ENCODE data around the gene RUBCN.
"Not testable (repeated sequence)": the region's sequence is repeated elsewhere in the genome, so short reads cannot be mapped to it uniquely, and the experiment has no call there.

The RUBCN gene

DNA sequence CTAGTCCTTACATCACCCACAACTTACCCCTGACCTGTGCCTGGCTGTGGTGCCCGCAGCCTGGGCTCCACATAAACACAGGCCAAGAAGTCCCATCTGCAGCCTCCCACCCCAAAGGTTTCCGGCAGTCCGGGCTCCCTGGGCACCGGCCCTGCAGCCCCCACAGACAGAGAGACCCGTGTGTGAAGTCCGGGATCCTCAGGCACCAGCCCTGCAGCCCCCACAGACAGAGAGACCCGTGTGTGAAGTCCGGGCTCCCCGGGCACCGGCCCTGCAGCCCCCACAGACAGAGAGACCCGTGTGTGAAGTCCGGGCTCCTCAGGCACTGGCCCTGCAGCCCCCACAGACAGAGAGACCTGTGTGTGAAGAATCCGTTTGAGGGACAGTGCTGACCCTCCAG lies 78.0 kb downstream of the RUBCN start:
- not testable (repeated sequence) for DNase-seq (ENCODE audit: low read depth)

DNA sequence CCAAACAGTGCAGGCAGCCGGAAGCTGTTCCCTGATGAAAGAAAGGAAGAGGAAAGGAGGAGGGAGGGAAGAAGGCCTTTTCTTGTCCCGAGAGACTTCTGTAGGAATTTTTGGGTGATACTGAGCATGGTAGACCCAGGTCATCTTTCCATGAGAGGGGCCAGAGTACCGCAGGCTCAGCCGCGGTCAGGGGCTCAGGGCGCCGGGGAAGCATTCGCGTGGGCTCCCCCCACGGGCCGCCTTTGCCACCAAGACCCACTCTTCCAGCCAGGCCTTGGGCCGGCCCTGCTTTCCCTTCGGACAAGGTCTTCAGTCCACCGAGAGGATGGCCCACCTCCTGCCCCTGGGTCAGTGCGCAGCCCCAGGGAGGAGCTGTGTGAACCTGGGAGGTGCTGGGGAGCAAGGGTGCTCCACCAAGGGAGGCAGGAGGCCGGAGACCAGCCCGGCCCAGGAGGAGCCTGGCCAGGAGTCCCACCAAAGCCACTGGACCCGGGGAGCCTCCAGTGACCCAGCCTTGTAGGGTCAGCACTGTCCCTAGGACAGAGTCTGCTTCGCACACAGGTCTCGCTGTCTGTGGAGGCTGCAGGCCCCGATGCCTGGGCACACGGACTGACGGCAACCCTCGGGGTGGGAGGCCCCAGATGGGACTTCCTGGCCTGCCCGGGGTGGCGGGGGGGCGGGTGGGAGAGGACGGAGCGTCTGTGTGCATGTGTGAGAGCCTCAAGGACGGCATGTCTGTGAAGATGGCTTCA lies 79.0 kb downstream of the RUBCN start:
- DNase-seq (ENCODE audit: low read depth), result not testable (repeated sequence)

DNA sequence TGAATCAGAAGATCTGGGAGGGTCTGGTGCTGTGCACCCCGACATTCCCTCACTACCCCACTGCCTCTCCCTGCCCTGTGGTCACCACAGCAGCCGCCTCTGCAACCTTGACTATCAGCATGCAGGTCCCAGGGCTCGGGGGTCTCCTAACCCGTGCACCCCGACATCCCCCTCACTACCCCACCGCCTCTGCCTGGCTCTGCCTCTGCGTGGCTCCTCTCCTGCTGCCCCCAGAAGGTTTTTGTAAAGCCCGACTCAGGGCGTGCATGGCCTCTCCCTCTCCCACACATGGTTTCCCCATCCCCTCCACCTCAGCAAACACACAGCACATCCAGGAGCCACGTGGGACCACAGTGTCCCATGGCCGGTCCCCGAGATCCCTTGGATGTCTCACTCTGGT lies 79.7 kb downstream of the RUBCN start:
- DNase-seq (ENCODE audit: low read depth), result not testable (repeated sequence)

DNA sequence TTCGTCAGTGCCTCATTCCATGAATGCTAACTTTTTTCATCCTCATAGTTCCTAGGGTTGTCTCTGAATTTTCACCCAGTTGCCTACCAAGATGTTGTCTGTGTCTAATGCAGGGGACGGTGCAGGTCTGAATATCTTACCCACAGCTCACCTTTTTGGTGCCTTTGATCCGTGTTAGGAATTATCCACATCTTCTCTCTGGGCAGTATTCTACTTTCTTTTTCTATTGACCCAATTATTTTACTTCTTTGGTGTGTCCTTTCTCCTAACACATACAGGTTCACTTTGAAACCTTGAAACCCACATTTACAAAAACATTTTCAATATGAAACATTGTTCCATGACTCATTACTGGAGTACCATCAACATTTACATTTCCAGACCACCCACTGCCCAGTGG lies 80.6 kb downstream of the RUBCN start:
- DNase-seq (ENCODE audit: low read depth), result not testable (repeated sequence)

DNA sequence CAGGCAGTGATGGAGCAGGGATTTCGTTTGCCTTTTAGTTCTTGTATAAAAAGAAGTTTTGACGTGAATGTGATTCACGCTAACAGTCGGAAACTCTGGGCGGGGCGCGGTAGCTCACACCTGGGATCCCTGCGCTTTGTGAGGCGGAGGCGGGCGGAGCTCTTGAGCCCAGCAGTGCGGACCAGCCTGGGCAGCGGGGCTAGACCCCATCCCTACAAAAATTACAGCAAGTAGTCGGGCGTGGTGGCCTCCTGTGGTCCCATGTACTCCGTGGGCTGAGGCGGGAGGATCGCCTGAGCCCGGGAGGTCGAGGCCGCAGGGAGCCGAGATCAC lies 81.7 kb downstream of the RUBCN start:
- not testable (repeated sequence) for DNase-seq (ENCODE audit: low read depth)

DNA sequence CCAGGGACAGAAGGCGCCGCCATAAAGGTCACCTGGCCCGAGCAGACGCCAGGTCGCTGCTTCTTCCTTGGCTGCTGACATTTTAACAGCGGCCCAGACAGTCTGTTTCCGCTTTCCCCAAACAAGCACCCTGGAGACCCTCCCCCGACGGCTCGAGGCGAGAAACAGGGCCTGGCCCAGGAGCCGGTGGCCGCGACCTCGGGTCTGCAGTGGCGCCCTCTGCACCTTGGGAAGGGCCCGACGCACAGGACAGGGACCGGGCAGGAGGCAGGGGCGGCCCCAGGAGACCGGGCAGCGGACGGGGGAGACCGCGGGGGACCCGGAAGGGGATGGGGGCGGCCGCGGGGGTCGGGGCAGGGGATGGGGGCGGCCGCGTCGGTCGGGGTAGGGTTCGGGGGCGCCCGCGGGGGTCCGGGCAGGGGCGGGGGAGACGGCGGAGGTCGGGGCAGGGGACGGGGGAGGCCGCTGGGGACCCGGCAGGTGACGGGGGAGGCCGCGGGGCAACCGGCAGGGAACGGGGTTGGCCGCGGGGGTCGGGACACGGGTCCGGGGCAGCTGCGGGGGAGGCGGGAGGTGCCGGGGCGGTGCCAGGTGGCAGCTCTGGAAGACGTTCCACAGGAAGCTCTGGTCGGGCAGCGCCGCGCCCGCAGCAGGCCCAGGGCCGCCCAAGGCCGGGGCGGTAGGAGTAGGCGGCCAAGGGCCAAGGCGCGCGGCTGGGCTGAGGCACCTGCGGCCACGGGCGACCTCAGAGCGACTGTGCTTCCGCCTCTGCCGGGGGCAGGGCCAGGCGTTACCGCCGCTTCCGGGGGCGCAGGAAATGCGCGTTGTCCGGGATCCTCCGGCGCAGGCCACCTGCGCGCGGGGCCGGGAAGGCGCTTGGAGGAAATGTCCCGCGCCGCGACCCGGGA lies 82.4 kb downstream of the RUBCN start:
- DNase-seq (ENCODE audit: low read depth), result not testable (repeated sequence)

DNA sequence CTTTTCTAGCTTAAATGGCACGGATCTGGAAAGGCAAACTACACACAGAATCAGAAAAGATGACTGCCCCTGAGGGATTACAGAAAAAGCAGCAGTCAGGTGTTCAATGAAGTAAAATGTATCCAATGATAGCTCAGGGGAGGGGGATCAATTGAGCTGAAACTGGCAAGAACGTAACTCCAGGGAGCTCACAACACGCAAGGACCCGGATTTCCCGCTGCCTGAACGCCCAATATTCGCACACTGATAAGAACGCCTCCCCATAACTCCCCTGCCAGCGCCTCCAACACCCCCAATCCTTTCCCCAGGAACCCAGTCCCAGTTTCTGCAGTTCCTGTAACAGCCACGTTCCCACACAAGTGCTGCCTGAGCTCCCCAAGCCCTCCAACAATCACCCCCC lies 83.8 kb downstream of the RUBCN start:
- DNase-seq (ENCODE audit: low read depth), result not testable (repeated sequence)

DNA sequence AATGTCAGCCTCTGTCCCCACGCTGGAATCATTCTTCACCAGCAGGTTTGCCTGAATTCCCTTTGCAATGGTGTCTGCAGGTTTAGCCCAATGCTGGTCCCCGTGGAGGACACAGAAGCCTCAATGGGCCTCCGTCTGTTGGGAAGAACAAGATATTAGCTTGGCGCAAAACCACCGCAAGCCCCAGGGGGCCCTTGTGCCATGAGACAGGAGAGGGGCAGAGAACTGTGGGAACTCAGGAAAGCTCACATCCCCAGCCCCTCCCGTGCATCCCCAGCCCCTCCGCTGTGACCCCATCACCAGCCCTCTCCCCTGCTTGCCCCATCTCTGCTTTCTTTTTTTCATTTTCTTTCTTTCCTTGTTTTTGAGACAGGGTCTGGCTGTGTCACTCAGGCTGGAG lies 89.1 kb downstream of the RUBCN start:
- not testable (repeated sequence) for DNase-seq (ENCODE audit: low read depth)

DNA sequence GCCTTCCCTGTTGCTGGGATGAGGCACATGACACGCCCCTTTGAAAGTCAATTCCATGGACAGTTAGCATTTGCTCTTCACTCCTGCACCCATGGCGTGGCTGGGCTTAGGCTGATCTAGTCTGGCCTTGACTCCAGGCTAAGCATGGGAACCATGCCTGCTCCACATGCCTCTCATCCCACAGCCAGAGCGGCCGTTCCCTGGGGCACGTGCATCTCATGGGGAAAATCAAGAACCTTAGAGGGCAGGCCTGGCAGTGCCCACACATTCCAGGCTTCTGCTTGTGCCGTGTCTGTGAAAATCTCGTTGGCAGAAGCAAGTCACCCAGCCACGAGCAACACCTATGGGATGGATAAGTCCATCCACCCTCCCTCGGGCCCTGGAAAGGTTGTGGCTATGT lies 89.5 kb downstream of the RUBCN start:
- not testable (repeated sequence) for DNase-seq (ENCODE audit: low read depth)

DNA sequence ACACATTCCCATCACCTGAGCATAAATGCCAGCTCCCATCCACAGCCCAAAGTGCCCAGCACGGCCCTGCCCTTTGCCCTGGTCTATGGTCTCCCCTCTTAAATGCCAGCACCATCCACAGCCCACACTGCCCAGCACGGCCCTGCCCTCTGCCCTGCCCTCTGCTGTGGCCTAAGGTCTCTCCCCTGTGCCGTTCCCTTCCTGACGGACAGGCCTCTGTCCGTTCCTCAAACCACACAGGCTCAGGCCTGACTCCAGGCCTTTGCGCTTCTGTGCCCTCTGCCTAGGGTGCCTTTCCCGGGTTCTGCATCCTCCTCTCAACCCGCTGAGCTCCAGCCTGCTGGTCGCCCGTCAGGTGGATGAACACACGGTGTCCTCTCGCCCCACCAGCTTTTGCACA lies 90.4 kb downstream of the RUBCN start:
- DNase-seq (ENCODE audit: low read depth), result not testable (repeated sequence)

DNA sequence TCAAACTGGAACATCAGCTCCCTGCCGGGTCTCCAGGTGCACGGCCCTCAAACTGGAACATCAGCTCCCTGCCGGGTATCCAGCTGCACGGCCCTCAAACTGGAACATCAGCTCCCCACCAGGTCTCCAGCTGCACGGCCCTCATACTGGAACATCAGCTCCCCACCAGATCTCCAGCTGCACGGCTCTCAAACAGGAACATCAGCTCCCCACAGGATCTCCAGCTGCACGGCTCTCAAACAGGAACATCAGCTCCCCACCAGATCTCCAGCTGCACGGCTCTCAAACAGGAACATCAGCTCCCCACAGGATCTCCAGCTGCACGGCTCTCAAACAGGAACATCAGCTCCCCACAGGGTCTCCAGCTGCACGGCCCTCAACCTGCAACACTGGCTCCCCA lies 99.1 kb downstream of the RUBCN start:
- DNase-seq (ENCODE audit: low read depth), result not testable (repeated sequence)

DNA sequence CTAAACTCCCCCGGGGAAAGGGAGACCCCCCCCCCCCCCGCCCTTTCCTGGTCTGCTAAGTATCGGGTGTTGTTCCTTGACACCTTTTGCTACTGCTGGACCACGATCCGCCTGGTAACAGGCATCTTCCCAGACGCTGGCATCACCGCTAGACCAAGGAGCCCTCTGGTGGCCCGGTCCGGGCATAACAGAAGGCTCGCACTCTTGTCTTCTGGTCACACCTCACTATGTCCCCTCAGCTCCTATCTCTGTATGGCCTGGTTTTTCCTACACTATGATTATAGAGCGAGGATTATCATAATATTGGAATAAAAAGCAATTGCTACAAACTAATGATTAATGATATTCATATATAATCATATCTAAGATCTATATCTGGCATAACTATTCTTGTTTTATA lies 104.7 kb downstream of the RUBCN start:
- DNase-seq (ENCODE audit: low read depth), result not testable (repeated sequence)

DNA sequence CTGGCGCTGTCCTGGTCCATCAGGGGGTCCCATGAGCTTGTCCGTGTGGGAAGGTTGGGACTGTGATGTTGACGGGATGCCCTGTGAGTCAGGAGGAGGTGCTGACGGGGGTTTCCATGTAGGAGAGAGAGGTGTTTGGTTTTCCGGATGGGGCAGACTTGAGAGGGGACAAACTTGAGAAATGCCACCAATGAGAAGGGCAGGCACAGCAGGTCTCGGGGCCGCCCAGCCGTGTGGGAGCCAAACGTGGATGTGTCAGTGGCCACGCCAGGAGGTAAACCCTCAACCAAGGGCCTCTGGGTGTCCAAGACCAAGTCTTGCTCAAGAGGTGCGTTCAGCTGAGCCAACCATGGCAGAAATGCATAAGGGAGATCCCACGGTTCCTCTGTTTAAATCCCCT lies 105.9 kb downstream of the RUBCN start:
- not testable (repeated sequence) for DNase-seq (ENCODE audit: low read depth)

DNA sequence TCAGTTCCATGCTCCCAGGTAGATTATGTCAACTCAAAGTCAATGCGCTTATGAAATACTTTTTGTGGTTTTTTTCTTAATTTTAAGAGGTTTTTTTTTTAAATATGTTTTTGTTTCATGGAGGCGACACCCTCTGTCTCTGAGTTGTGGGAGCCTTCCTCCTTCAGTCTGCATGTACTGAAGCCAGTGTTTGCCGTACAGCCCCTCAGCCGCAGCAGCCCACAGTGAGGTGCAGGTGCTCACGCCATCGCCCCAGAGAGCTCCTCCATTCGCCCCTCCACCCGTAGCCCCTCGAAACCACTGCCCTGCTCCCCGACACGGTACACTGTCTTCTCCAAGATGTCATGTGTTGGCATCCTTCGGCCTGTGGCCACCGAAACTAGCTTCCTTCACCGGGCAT lies 107.4 kb downstream of the RUBCN start:
- DNase-seq (ENCODE audit: low read depth), result not testable (repeated sequence)

DNA sequence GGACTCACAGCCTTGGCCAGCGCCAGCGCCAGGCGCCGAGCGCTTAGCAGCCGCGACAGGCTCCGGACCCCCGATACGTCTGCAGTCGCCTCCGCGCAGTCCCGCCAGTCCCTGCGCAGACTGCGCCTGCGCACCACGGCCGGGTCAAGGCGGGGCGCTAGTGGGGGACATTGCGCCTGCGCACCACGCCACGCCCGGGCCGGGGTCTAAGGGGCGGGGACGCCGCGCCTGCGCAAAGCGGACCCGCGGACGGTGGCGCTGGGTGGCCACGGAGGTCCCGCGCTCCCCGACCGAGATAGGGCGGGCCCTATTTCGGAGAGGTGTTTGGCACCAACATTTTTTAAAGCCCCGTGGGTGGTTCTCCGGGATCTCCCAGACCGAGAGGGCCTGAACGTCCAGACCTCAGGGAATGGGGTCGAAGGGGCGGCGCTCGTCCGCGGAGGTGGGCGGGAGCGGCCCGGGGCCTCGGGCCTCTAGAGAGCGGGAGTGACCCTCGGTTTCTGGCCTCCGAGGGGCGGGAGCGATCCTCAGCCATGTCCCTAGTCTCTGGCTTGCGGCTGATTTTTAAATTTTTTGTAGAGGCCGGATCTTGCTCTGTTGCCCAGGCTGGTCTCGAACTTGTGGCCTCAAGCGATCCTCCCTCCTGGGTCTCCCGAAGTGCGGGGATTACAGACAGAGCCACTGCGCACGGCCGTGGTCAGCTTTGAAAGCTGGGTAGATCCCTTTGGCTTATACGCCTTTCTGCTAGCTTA lies 108.8 kb downstream of the RUBCN start:
- DNase-seq (ENCODE audit: low read depth), result peak; percentile 31

DNA sequence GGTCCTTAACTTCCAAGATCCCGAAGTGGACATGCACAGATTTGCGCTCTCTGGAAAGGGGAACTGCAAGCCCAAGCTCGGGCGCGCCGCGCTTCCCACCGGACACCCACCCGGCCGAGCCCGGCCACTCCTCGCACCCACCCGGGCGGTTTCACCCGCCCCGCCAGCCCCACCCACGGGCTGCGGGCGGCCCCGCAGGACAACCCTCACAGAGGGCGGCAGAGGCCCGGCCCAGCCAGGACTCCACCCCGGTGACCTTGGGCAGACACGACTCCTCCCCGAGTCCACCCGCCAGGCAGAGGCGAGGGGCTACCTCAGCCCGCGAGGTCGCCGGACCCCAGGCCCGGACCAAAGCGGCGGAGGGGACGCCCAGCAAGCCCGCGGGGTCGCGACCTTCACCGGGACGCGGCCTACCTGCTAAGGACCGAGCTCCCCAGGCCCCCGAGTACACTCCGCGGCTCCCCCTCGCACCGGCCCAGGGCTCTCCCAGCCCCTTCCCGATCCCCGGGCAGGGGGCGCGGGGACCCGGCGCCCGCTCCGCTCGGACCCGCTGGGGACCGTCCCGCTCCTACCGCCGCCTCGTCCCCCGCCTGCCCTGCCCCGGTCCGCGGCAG lies 109.4 kb downstream of the RUBCN start:
- DNase-seq (ENCODE audit: low read depth), result not testable (repeated sequence)

DNA sequence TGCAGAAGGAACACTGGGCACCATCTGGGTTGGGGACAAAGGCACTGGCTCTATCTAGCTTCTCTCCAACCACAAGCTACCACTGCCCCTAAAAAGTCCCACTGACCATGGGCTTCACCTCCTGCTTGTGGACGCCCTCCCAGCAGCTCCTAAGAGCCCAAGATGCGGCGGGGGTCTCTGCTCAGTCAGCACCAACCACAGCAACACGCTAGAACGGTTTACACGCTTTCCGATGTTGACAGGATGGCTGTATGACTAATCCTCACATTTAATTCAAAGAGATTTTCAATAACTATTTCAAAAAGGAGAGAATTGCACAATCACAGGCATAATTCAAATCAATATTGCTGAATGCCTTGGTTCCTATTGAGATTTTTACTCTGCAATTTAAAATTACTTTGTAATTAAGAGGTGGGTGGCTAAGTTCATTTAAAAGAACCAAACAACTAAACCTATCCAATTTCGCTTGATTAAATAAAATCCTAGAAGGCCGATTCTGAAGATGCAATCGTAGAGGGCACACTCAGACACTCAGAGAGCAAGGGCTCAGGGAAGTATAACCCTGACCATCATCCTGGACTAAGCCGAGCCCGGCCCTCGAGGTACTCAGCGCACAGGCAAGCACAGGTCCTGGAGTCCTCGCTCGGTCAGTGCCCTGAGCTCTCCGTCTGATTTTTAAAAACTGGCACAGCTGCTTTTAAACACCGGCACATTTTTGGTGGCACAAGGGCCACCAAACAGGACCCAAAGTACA lies 110.1 kb downstream of the RUBCN start:
- DNase-seq (ENCODE audit: low read depth), result not testable (repeated sequence)

DNA sequence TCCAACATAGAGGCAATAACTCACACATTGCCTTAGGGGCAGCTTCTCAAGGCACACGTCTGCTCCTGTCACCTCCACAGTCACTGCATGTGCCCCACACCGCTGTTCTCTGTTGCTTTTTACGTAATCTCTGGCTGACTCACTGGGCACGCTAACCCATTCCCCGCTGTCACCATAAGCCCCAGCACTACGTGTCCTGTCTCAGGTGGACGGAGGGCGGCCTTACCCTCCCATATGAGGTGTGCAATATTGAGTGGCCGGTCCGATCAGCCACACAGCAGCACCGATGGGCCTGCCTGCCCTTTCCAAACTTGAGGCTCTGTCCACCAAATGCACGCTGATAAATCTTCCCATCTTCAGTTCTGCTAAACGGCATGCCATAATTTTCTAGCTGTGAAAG lies 115.2 kb downstream of the RUBCN start:
- DNase-seq (ENCODE audit: low read depth), result not testable (repeated sequence)

All from stromal cell of bone marrow (primary cell).